ENCODE data around the gene WIPI1.

Gene WIPI1

GRCh38 chr17:68456339-68457167 is 743 bp downstream of the WIPI1 start:
- DNase-seq (ENCODE audit: low spot score in 2 of 2) = no peak
- no peak for ATAC-seq (ENCODE audit: low read depth)
- no peaks in the 10 kb centered on the region for H3K27me3 Mint-ChIP-seq
- no peaks in the 10 kb centered on the region for H3K9me3 Mint-ChIP-seq
- H3K4me1 Mint-ChIP-seq = peaks cover 13% of the 10 kb centered on the region
- H3K4me3 Mint-ChIP-seq = peak overlapping the region; percentile 84
- no peaks in the 10 kb centered on the region for H3K36me3 Mint-ChIP-seq
- H3K27ac Mint-ChIP-seq = peak overlapping the region; percentile 17

- H3K27ac Mint-ChIP-seq = no peak overlapping the region
- DNase-seq (ENCODE audit: low spot score in 2 of 2) = no peak
These were observed 1.4 kb downstream of the WIPI1 start for GRCh38 chr17:68455901-68456338.

GRCh38 chr17:68453991-68454665 is 3.2 kb downstream of the WIPI1 start:
- H3K27ac Mint-ChIP-seq = no peak overlapping the region
- H3K4me1 Mint-ChIP-seq = peaks cover 13% of the 10 kb centered on the region
- H3K36me3 Mint-ChIP-seq = no peaks in the 10 kb centered on the region
- DNase-seq (ENCODE audit: low spot score in 2 of 2) (no peak), ATAC-seq (ENCODE audit: low read depth) (no peak)
- no peaks in the 10 kb centered on the region for H3K9me3 Mint-ChIP-seq
- H3K4me3 Mint-ChIP-seq = no peak overlapping the region
- H3K27me3 Mint-ChIP-seq = no peaks in the 10 kb centered on the region

More at GRCh38 chr17:68455901-68456338, 1.4 kb downstream of the WIPI1 start:
- H3K9me3 Mint-ChIP-seq = no peaks in the 10 kb centered on the region
- ATAC-seq (ENCODE audit: low read depth) = no peak
- H3K4me1 Mint-ChIP-seq = peaks cover 13% of the 10 kb centered on the region
- H3K4me3 Mint-ChIP-seq = peak overlapping the region; percentile 84
- H3K36me3 Mint-ChIP-seq = no peaks in the 10 kb centered on the region
- H3K27me3 Mint-ChIP-seq = no peaks in the 10 kb centered on the region

GRCh38 chr17:68452724-68453290 is 4.5 kb downstream of the WIPI1 start:
- H3K9me3 Mint-ChIP-seq = no peaks in the 10 kb centered on the region
- DNase-seq (ENCODE audit: low spot score in 2 of 2) (no peak), ATAC-seq (ENCODE audit: low read depth) (no peak)
- H3K27ac Mint-ChIP-seq = no peak overlapping the region
- peaks cover 7% of the 10 kb centered on the region for H3K4me1 Mint-ChIP-seq
- no peaks in the 10 kb centered on the region for H3K36me3 Mint-ChIP-seq
- no peaks in the 10 kb centered on the region for H3K27me3 Mint-ChIP-seq
- H3K4me3 Mint-ChIP-seq = no peak overlapping the region

GRCh38 chr17:68451670-68452354 is 5.5 kb downstream of the WIPI1 start:
- no peaks in the 10 kb centered on the region for H3K27me3 Mint-ChIP-seq
- no peak overlapping the region for H3K27ac Mint-ChIP-seq
- no peaks in the 10 kb centered on the region for H3K36me3 Mint-ChIP-seq
- H3K9me3 Mint-ChIP-seq = no peaks in the 10 kb centered on the region
- DNase-seq (ENCODE audit: low spot score in 2 of 2) = no peak
- peaks cover 2% of the 10 kb centered on the region for H3K4me1 Mint-ChIP-seq
- ATAC-seq (ENCODE audit: low read depth) = no peak
- H3K4me3 Mint-ChIP-seq = no peak overlapping the region

GRCh38 chr17:68450801-68451200 is 6.5 kb downstream of the WIPI1 start:
- Mint-ChIP-seq H3K4me3 (no peak overlapping the region), H3K27me3 (no peaks in the 10 kb centered on the region), H3K4me1 (no peaks in the 10 kb centered on the region), H3K27ac (no peak overlapping the region), H3K36me3 (no peaks in the 10 kb centered on the region), H3K9me3 (no peaks in the 10 kb centered on the region)
- ATAC-seq (ENCODE audit: low read depth) (no peak), DNase-seq (ENCODE audit: low spot score in 2 of 2) (no peak)

GRCh38 chr17:68450391-68450790 is 6.9 kb downstream of the WIPI1 start:
- H3K36me3 Mint-ChIP-seq = no peaks in the 10 kb centered on the region
- no peaks in the 10 kb centered on the region for H3K9me3 Mint-ChIP-seq

GRCh38 chr17:68449021-68449739 is 8.1 kb downstream of the WIPI1 start:
- no peaks in the 10 kb centered on the region for H3K27me3 Mint-ChIP-seq
- DNase-seq (ENCODE audit: low spot score in 2 of 2) = no peak
- ATAC-seq (ENCODE audit: low read depth) = no peak
- no peak overlapping the region for H3K27ac Mint-ChIP-seq
- no peaks in the 10 kb centered on the region for H3K9me3 Mint-ChIP-seq
- no peak overlapping the region for H3K4me3 Mint-ChIP-seq
- H3K4me1 Mint-ChIP-seq = no peaks in the 10 kb centered on the region
- H3K36me3 Mint-ChIP-seq = no peaks in the 10 kb centered on the region

More at GRCh38 chr17:68450391-68450790, 6.9 kb downstream of the WIPI1 start:
- DNase-seq (ENCODE audit: low spot score in 2 of 2) = no peak
- Mint-ChIP-seq H3K4me3 (no peak overlapping the region), H3K4me1 (no peaks in the 10 kb centered on the region), H3K27ac (no peak overlapping the region), H3K27me3 (no peaks in the 10 kb centered on the region)
- ATAC-seq (ENCODE audit: low read depth) = no peak

- Mint-ChIP-seq H3K9me3 (no peaks in the 10 kb centered on the region), H3K27ac (no peak overlapping the region), H3K4me1 (no peaks in the 10 kb centered on the region), H3K4me3 (no peak overlapping the region), H3K27me3 (no peaks in the 10 kb centered on the region), H3K36me3 (no peaks in the 10 kb centered on the region)
- DNase-seq (ENCODE audit: low spot score in 2 of 2) (no peak), ATAC-seq (ENCODE audit: low read depth) (no peak)
These were observed 10.7 kb downstream of the WIPI1 start for GRCh38 chr17:68446626-68447041.

- Mint-ChIP-seq H3K27me3 (no peaks in the 10 kb centered on the region), H3K4me3 (no peak overlapping the region), H3K27ac (no peak overlapping the region), H3K9me3 (no peaks in the 10 kb centered on the region), H3K4me1 (peaks cover 5% of the 10 kb centered on the region), H3K36me3 (no peaks in the 10 kb centered on the region)
- DNase-seq (ENCODE audit: low spot score in 2 of 2) = no peak
- no peak for ATAC-seq (ENCODE audit: low read depth)
These were observed 11.6 kb downstream of the WIPI1 start for GRCh38 chr17:68445671-68446070.

GRCh38 chr17:68443972-68444464 is 13.3 kb downstream of the WIPI1 start:
- H3K9me3 Mint-ChIP-seq = no peaks in the 10 kb centered on the region
- no peak for ATAC-seq (ENCODE audit: low read depth)
- H3K27ac Mint-ChIP-seq = no peak overlapping the region
- DNase-seq (ENCODE audit: low spot score in 2 of 2) = no peak
- no peaks in the 10 kb centered on the region for H3K27me3 Mint-ChIP-seq
- peaks cover 15% of the 10 kb centered on the region for H3K4me1 Mint-ChIP-seq
- H3K4me3 Mint-ChIP-seq = no peak overlapping the region
- H3K36me3 Mint-ChIP-seq = no peaks in the 10 kb centered on the region

- ATAC-seq (ENCODE audit: low read depth) (no peak), DNase-seq (ENCODE audit: low spot score in 2 of 2) (no peak)
- Mint-ChIP-seq H3K4me1 (peaks cover 31% of the 10 kb centered on the region), H3K36me3 (no peaks in the 10 kb centered on the region), H3K9me3 (no peaks in the 10 kb centered on the region), H3K27ac (peak overlapping the region; percentile 78), H3K27me3 (no peaks in the 10 kb centered on the region), H3K4me3 (no peak overlapping the region)
These were observed 16.1 kb downstream of the WIPI1 start for GRCh38 chr17:68441070-68441770.

GRCh38 chr17:68440526-68440925 is 16.8 kb downstream of the WIPI1 start:
- no peak overlapping the region for H3K4me3 Mint-ChIP-seq

More at GRCh38 chr17:68440526-68440925, 16.8 kb downstream of the WIPI1 start:
- Mint-ChIP-seq H3K9me3 (no peaks in the 10 kb centered on the region), H3K27me3 (no peaks in the 10 kb centered on the region), H3K36me3 (no peaks in the 10 kb centered on the region), H3K4me1 (peaks cover 33% of the 10 kb centered on the region), H3K27ac (peak overlapping the region; percentile 78)
- DNase-seq (ENCODE audit: low spot score in 2 of 2) (no peak), ATAC-seq (ENCODE audit: low read depth) (no peak)
